HepG2 (cell line): ENCODE data around the gene BROX.

ENCODE experiments used
- KAT8 ChIP-seq: IDR thresholded peaks from 2 replicates; pipeline ENCODE4 v1.6.1; 2016; ENCODE audit warnings: missing genetic modification reagents, missing compliant biosample characterization
- NFE2L1 ChIP-seq: sonication (generic); formaldehyde crosslinking; IDR thresholded peaks from 2 replicates; pipeline ENCODE4 v1.4.0; 2020; ENCODE audit warnings: missing genetic modification reagents, mild to moderate bottlenecking, borderline replicate concordance
- SATB2 ChIP-seq: sonication (generic); formaldehyde crosslinking; IDR thresholded peaks from 2 replicates; pipeline ENCODE4 v1.5.0; 2020; ENCODE audit warnings: missing genetic modification reagents
- TEAD3 ChIP-seq: optimal IDR thresholded peaks from 2 replicates; pipeline ENCODE3; 2016; ENCODE audit warnings: borderline replicate concordance
- ZNF138 ChIP-seq: sonication (generic); formaldehyde crosslinking; IDR thresholded peaks from 2 replicates; pipeline ENCODE4 v1.5.0; 2020; ENCODE audit warnings: mild to moderate bottlenecking, low read depth, missing genetic modification reagents
- ZSCAN30 ChIP-seq: sonication (generic); formaldehyde crosslinking; IDR thresholded peaks from 2 replicates; pipeline ENCODE4 v1.5.0; 2020; ENCODE audit warnings: mild to moderate bottlenecking, missing genetic modification reagents
- TF ChIP-seq, protein P1 (sequence below): sonication (generic); formaldehyde crosslinking; IDR thresholded peaks from 2 replicates; pipeline ENCODE4 v1.5.0; 2020; ENCODE audit warnings: mild to moderate bottlenecking, missing genetic modification reagents, moderate library complexity

DNA sequence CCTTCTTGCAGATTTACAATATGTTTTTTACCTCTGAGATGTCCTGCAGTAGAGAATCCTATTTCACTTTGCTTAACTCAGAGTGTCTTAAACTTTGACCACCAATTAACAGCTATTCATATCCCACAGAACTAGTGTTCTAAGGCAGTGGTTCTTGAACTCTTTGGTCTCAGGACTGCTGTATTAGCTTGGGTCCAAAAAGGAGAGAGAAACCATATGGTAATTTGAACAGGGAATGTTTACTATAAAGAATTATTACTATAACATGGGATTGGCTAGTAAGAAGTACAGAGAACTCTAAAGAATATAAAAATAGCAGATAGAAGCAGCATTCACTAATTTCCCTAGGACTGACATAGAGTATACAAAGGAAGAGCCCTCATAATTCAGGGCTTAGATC lies 56.2 kb downstream of the BROX start:
- TF ChIP-seq KAT8 (CRISPR knock-in tag) (no peak), TEAD3 (no peak), ZNF138 (CRISPR knock-in tag) (no peak), ZSCAN30 (CRISPR knock-in tag) (no peak), SATB2 (CRISPR knock-in tag) (no peak), NFE2L1 (CRISPR knock-in tag) (no peak)
- TF ChIP-seq, protein P1, sequence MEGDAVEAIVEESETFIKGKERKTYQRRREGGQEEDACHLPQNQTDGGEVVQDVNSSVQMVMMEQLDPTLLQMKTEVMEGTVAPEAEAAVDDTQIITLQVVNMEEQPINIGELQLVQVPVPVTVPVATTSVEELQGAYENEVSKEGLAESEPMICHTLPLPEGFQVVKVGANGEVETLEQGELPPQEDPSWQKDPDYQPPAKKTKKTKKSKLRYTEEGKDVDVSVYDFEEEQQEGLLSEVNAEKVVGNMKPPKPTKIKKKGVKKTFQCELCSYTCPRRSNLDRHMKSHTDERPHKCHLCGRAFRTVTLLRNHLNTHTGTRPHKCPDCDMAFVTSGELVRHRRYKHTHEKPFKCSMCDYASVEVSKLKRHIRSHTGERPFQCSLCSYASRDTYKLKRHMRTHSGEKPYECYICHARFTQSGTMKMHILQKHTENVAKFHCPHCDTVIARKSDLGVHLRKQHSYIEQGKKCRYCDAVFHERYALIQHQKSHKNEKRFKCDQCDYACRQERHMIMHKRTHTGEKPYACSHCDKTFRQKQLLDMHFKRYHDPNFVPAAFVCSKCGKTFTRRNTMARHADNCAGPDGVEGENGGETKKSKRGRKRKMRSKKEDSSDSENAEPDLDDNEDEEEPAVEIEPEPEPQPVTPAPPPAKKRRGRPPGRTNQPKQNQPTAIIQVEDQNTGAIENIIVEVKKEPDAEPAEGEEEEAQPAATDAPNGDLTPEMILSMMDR (CRISPR knock-in tag): no peak
